HG02759 (cell line): Measurements from ENCODE around the gene DHRSX.
"Not testable (repeated sequence)": the region's sequence is repeated elsewhere in the genome, so short reads cannot be mapped to it uniquely, and the experiment has no call there.

Experiments used
- ATAC-seq: cut with Tn5 transposase; IDR thresholded peaks from one replicate; pipeline ENCODE4 v1.9.1; 2021; ENCODE audit warnings: mild to moderate bottlenecking, moderate library complexity; ENCODE audit not compliant: unreplicated experiment

DHRSX gene

GRCh38 chrX:2330910-2331309, 169.9 kb downstream of the DHRSX start:
- ATAC-seq, result no peak

- no peak for ATAC-seq
Measured at GRCh38 chrX:2330487-2330886, 170.3 kb downstream of the DHRSX start.

- ATAC-seq, result no peak
Measured at GRCh38 chrX:2327423-2327822, 173.4 kb downstream of the DHRSX start.

- ATAC-seq, result no peak
Measured at GRCh38 chrX:2325076-2325784, 175.5 kb downstream of the DHRSX start.

- no peak for ATAC-seq
Measured at GRCh38 chrX:2324151-2324550, 176.6 kb downstream of the DHRSX start.

GRCh38 chrX:2321411-2321810, 179.4 kb downstream of the DHRSX start:
- ATAC-seq, result no peak

GRCh38 chrX:2320580-2321327, 180.0 kb downstream of the DHRSX start:
- no peak for ATAC-seq

GRCh38 chrX:2320089-2320488, 180.7 kb downstream of the DHRSX start:
- no peak for ATAC-seq

GRCh38 chrX:2318371-2318770, 182.4 kb downstream of the DHRSX start:
- ATAC-seq, result no peak

- no peak for ATAC-seq
Measured at GRCh38 chrX:2317527-2318055, 183.2 kb downstream of the DHRSX start.

- no peak for ATAC-seq
Measured at GRCh38 chrX:2316534-2316933, 184.2 kb downstream of the DHRSX start.

- ATAC-seq, result no peak
Measured at GRCh38 chrX:2315434-2315833, 185.3 kb downstream of the DHRSX start.

- no peak for ATAC-seq
Measured at GRCh38 chrX:2314831-2315365, 185.9 kb downstream of the DHRSX start.

- ATAC-seq, result no peak
Measured at GRCh38 chrX:2313864-2314640, 186.7 kb downstream of the DHRSX start.

GRCh38 chrX:2312061-2312591, 188.7 kb downstream of the DHRSX start:
- not testable (repeated sequence) for ATAC-seq

- no peak for ATAC-seq
Measured at GRCh38 chrX:2311501-2311900, 189.3 kb downstream of the DHRSX start.

- no peak for ATAC-seq
Measured at GRCh38 chrX:2301901-2302300, 198.9 kb downstream of the DHRSX start.

GRCh38 chrX:2299871-2300270, 200.9 kb downstream of the DHRSX start:
- ATAC-seq, result no peak

- no peak for ATAC-seq
Measured at GRCh38 chrX:2286731-2287130, 214.0 kb downstream of the DHRSX start.

- ATAC-seq, result no peak
Measured at GRCh38 chrX:2284601-2285000, 216.2 kb downstream of the DHRSX start.

- no peak for ATAC-seq
Measured at GRCh38 chrX:2284133-2284532, 216.6 kb downstream of the DHRSX start.
